Left hindlimb (tissue), 1 donor: ENCODE results near the gene PCSK6.
"Not testable (repeated sequence)": the region's sequence is repeated elsewhere in the genome, so short reads cannot be mapped to it uniquely, and the experiment has no call there.

Experiments used
- DNase-seq: peaks from one replicate; pipeline ENCODE4 v3.0.0-alpha.2; 2018

The PCSK6 gene

DNA sequence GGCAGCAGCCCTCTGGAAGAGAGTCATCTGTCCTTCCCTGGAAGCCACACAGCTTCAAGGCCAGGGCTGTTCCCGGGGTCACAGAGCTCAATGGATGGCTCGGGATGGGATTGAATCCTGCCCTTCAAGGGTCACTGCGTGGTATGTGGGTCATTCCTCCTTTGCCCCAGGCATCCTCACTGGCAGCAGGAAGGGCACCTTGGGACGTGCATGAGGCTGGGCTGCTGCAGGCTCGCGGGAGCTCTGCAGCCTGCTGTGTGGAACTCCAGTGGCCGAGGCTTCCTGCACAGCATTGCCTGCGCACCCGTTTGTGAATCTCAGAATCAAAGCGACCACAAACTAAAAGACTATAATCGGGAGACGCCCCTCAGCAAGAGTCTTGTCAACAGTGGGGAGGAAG is 60.7 kb downstream of the PCSK6 start:
- no peak for DNase-seq

DNA sequence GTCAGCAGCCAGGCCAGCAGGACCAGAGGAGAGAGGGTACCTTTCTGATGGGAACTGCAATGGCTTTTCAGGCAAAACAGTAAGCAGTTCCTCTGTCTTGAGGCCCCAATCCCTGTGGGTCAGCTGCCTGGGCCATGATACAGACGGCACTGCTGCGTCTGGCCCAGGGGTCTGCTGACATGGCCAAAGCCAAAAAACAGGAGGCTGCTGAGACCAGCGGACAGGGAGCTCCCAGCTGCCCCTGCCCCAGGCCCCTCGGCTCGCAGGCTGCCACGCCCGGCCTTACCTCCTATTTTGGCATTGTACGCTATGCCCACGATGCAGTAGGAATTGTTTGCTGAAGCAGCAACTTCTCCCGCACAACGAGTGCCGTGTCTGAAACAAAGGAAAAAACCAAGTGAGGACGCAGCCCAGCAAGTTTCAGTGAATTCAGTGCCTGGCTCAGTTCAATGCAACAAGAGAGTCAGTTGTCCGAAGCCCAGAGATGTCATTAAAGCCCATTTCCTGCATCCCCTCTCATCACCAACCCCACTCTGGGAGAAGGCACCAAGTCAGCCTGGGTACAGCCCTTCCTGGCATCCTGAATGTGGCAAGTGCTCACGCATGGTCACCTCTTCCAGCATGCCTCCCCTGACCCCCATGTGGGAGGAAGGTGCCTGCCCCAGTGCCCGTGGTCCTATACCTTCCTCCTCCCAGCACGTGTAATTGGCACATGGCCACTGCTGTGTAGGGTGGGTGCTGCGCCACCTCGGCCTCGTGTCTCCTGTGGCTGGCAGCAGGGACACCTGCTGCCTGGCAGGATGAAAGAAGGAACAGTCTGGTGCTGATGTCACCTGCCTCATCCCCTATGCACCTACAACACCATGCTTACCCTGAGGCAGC is 61.7 kb downstream of the PCSK6 start:
- no peak for DNase-seq

DNA sequence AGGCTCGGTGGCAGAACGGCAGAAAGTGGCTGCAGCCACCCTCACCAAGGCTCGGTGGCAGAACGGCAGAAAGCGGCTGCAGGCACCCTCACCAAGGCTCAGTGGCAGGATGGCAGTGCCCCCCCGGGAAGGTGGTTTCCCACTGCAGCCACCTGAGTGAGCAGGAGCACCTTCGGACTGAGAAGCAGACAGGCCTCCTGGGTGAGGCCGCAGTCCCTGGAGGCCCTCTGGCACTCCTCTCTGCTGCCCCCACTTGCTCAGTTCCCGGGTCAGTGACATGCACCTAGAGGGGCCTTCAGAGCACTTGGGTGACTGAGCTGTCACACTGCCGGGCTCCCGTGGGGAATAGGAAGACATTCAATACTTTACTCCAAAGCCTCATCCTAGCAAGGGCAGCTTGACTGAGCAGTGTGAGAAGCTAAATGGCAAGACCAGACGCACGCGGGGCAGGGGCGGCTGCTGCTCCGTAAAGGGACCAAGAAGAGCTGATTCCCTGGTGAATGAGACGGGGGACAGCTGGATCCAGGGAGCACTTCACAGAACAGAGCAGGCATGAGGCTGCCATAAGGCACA is 62.7 kb downstream of the PCSK6 start:
- DNase-seq, result no peak

DNA sequence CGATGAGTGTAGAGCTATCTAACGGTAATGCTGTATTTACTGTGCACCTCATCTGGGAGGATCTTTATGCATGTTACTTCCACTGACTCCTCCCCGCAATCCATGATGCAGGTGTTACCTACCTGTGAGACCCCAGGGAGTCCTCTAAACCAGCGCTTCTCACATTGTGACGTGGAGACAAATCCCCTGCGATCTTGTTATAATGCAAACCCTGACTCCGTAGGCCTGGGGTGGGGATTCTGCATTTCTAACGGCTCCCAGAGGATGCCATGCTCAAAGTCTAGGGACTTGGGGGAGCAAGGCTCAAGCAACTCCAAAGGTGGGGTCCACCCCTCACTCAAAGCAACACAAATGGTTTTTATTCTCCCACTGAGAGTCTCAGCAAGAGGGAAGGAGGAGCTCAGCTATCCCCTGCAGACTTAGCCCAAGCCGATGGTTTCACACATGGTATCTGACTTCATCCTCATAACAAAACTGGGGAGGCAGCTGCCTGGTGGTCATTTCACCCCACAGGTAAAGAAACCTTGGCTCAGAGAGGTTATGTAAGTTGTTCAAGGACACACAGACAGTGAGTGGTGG is 63.6 kb downstream of the PCSK6 start:
- DNase-seq, result no peak

DNA sequence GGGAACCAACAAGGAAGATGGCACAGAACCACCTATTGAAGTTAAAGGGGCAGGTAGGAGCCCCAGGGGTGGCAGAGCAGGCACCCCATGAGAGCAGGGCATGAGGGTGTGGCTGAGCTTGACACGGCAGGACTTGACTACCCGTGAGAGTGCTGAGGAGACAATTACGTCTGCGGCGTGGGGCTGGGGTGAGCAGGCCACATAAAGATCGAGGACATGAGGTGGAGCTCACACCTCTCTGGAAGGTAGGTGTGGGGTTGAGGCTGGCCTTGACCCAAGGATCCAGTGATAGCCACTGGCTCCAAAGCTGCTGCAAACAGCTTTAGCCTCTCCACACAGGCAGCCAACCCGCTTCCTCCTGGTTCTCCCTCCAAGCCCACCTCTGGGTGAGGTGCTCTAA is 64.5 kb downstream of the PCSK6 start:
- DNase-seq, result no peak

DNA sequence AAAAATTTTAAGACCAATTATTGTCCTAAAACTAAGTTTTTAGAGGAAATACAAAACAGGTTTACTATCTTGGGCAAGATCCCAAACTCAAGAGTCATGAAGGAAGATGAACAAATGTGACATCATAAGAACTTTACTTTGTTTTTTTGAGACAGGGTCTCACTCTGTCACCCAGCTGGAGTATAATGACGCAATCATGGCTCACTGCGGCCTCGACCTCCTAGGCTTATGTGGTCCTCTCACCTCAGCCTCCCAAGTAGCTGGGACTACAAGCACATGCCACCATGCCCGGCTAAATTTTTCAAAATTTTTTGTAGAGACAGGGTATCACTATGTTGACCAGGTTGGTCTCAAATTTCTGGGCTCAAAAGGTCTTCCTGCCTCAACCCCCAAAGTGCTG is 69.3 kb downstream of the PCSK6 start:
- no peak for DNase-seq

DNA sequence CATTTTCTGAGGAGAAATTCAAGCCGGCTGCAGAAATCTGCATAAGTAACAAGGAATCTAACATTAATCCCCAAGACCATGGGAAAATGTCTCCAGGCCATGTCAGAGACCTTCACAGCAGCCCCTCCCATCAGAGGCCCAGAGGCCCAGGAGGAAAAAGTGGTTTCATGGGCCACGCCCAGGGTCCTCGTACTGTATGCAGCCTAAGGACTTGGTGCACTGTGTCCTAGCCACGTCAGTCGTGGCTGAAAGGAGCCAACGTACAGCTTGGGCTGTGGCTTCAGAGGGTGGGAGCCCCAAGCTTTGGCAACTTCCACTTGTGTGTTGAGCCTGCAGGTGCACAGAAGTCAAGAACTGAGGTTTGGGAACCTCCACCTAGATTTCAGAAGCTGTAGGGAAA is 73.0 kb downstream of the PCSK6 start:
- DNase-seq, result not testable (repeated sequence)

DNA sequence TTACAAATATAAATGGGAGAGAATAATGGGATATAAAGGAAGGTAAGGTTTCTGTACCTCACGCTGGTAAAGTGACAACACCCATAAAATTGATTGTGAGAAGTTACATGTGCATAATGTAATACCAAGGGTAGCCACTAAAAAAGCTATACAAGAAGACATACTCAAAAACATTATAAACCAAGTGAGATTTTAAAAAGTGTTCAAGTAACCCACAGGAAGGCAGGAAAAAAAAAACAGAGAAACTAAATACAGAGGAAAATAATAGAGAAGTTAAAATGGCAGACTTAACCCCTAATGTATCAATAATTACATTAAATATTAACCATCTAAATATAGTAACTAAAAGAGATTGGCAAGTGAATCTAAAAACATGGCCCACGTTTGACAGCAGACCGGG is 76.3 kb downstream of the PCSK6 start:
- DNase-seq, result no peak

DNA sequence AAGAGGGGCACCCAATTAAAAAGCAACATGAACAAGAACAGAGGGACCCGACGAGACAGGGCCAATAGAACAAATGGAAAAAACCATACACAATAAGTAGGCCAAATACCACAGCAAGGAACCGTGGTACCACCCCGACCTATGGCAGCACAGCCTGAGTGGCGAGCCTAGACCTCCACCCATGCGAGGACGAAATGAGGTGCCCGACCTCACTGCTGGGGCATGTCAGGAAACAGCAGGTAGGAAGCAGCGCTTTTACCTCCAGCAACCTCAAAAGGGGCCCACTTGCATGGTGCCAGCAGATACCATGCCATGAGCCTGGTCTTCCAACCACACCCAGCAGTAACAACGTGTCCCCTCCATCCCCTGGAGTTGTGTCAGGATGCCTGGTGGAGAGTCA is 77.9 kb downstream of the PCSK6 start:
- no peak for DNase-seq

DNA sequence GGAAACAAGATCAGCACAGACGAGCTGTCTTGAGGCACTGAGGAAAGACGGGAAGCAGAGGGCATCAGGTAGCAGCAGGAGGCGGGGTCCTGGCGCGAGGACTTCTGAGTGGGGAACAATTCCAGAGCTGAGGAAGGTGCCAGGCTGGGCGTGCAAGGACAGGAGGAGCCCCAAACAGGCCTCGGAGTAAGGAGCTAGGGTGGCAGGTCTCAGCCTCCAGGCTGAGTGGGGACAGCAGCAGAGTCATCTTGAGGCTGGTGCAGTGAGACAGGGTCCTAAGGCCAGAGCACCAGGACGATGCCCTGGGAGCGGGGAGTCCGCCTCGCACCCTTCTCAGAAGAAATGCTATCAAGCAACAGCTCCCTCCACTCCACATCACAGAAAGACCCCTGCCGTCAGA is 78.4 kb downstream of the PCSK6 start:
- DNase-seq, result no peak

DNA sequence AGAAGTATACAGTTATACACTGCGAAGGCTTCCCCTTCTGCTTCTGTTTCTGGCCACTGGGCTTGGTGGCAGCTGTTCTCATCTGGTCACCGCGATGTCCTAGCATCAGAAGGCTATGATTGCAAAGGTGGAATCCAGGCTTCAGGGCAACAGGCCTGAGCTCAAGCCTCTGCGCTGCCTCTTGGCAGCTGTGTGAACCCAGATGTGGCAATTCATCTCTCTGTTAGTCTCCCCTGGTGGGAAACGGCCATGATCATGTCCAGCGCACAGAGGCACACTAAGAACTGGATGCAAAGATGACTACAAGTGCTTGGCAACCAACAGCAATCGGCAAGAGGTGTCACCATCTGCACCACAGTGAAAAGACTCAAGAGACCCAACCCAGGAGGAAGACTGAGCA is 78.9 kb downstream of the PCSK6 start:
- DNase-seq, result no peak

DNA sequence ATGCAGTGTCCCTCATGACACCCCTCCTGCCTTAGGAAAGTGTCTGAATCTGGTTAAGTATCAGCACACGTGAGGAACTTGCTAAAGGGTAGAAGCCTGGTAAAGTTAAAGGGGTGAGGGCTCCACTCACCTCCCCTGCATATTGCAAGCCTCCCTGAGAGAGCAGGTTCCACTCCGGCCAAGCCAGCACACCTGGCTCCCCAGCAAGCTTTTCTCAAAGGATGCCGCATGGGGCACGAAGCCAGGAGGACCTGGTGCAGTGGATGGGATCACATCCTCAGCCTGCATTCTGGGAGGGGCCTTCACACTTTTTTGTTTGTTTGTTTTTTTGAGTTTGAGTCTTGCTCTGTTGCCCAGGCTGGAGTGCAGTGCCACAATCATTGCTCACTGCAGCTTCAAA is 79.9 kb downstream of the PCSK6 start:
- DNase-seq, result no peak

DNA sequence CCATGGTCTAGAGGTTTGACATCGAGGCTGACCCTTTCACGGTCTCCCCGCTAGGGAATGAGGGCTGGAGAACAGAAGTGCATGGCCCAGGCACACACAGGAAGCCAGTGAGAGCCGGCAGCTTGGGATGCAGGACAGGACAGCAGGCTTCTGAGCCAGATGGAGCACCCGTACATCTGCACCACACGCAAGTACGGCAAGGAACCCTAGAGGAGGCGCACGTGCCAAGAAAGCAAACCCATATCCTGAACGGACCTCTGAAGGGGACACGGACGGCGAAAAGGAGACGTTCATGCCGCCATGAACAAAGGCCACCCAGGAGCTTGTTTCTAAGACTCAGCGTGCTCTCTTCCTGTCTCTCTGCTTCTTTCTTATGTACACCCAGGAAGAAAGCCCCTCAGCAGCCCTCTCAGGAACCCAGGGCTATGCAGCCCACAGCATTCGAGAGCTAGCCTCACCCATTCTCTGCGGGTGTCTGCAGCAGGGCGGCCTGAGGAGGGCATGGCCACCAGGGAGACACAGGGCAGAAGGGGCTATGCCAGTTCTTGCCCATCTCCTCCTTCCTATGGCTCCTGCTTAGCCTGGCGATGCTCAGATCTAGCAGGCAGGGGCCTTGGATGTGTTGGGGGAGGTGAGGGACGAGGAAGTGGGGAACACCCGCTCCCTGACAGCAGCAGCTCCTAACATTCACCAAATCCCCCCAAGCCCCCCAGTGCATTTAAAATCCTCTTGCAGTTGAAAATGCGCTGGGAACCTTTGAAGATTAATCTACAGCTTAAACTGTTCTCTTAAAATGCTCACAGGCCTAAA is 81.3 kb downstream of the PCSK6 start:
- DNase-seq, result no peak

DNA sequence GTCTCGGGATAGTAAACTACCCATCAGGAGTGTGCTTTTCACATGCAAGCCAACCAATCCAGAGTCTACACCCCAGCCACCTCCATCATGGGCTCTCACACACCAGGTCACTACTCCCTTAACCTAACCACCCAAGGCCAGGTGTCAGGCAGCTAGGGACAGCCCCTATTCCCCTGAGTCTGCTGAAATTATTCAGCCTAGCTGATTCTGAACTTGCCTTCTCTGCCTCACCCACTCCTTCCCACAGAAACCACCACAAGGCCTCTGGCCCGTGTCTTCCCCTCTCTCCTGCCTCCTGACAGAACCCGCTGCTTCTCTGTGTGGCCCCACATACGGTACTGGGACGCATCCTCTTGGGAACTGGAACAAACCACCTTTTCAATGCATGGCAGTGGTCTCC is 82.1 kb downstream of the PCSK6 start:
- DNase-seq, result no peak

DNA sequence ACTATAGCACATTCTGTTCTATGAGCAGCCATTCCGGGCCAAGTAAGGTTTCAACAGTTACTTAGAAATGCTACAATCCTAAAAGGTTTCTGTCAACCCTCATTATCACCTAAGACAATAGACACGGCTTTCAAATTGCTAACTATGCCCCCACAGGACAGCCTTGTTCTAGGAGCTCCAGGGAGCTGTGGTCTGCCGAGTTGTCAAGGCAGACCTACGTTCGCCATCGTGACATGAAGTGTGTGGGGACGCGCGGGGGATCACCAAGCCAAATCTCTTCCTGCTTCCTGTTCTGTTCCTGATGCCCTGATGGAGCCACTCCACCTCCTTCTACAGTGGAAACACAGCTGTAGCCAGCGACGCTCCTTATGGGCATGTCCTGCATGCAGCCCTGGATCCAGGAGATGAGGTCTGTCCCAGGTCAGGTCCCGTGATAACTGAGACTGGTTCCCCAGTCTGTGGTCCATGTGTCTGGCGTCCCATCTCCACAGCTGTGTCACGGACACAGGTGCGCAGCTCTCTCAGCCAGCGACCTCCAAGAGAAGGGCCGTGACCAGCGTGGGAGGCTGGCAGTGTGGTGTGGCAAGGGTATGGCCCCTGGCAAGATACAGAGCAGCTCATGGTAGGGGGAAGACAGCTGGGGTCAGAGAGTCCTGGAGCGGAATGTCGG is 82.8 kb downstream of the PCSK6 start:
- DNase-seq, result no peak

DNA sequence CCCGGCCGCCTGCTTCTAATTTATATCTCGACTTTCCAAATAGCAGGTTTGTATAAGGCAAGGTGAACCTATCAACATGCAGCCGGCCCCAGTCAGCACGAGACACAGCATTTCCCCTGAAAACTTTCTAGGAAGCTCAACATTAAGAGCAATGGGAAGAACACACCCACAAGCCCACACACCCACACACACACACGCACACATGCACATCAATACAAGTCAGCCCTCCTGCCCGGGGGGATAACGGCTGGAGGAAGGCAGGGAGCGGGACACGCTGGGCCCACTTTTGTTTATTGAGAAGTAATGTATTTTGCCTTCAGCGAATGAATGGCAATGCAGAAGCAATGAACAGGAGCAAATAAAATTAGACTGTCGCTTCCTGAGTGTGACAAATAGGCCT is 83.5 kb downstream of the PCSK6 start:
- DNase-seq, result no peak

DNA sequence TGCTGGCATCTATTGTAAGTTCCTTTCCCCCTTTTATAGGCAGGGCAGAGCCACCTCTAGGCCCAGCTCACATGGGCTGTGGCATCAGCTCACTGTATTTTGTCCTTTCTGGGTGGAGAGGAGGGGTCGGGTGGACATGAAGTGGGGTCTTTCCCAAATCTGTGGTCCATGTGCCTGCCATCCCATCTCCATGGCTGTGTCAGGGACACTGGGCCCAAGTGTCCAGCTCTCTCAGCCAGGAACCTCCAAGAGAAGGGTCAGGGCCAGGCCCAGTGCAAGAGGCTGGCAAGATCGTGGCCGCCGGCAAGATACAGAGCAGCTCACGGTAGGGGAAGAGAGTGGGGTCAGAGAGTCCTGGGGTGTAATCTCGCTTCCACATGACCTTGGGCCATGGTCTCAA is 85.3 kb downstream of the PCSK6 start:
- DNase-seq, result no peak

DNA sequence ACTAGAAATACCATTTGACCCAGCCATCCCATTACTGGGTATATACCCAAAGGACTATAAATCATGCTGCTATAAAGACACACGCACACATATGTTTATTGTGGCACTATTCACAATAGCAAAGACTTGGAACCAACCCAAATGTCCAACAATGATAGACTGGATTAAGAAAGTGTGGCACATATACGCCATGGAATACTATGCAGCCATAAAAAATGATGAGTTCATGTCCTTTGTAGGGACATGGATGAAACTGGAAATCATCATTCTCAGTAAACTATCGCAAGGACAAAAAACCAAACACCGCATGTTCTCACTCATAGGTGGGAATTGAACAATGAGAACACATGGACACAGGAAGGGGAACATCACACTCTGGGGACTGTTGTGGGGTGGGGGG is 86.6 kb downstream of the PCSK6 start:
- not testable (repeated sequence) for DNase-seq

DNA sequence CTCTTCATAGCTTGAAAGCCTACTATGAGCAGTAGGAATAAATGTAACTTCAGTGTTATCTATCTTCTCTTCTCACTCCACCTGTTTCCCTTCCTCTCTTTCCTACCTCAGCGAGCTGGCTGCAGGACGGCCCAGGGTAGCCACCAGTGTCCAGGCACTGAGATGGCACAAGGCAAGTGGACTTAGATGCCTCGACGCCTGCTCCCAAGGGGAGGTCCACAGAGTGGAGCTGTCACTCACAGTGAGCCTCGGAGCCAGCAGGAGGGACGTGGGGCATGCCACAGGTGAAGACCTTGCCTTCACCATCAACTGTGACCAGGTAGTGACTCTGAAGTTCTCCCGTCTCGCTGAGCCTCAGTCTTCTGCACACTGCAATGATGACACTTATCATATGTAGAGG is 88.2 kb downstream of the PCSK6 start:
- no peak for DNase-seq

DNA sequence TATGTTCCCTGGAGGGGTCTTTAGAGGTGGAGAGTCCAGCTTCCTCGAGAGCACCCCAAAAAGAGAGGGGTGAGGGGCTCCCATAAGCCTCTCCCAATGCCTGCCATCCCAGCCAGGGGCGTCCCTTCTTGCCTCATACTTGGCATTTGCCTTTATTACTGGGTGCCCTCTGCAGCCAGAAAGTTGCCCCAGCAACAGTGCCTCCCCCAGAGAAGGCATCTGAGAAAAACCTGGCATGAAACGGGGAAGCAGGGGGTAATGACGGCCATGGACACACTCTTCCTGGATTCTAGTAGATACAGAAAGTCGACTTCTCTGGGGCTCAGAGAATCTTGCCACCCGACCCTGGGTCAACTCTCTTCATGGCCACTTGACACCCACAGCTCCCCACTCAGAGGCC is 90.1 kb downstream of the PCSK6 start:
- no peak for DNase-seq

DNA sequence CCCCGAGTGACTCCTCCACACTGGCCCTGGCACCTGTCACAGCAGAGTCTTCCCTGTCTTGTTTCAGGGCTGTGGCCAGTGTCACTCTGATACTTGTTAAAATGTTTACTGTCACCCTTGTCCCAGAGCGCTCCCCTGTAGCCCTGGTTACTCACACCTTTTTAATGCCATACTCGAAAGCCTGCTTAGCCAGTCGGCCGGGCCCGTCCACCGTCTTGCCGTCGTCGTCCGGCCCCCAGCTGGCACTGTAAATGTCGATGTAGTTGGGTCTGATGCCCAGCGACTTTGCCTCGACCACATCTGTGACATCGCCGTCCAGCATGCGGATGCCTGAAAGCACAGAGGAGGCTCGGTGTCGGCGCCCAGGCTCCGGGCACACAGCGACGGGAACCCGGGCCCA is 91.3 kb downstream of the PCSK6 start:
- DNase-seq, result no peak

DNA sequence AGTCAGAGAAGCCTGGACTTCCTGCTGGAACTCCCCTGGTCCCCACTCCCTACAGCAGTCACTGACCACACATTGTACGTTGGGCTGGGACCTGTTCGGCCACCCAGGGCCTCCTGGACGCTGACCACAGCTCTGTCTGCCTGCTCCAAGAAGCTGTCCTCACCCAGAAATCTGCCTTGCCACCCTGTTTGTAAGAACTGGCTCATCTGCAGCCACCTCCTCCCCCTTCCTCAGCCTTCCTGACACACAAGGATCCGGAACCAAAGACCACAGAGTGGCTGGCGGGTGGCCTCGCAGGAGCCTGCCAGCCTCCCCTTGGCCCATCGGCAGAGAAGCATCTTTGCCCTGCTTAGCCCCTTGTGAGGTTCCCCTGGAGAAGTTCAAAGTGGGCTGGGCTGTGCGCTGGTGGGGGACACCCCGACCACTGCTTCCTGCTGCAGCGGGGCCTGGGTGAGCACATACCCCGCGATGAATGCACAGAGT is 91.9 kb downstream of the PCSK6 start:
- no peak for DNase-seq
